LoVo (cell line): ENCODE data around the gene PLPP3.

Experiments
- DNase-seq: peaks from one replicate; pipeline ENCODE4 v3.0.0-alpha.2; 2016; ENCODE audit warnings: low spot score

The PLPP3 gene

DNA sequence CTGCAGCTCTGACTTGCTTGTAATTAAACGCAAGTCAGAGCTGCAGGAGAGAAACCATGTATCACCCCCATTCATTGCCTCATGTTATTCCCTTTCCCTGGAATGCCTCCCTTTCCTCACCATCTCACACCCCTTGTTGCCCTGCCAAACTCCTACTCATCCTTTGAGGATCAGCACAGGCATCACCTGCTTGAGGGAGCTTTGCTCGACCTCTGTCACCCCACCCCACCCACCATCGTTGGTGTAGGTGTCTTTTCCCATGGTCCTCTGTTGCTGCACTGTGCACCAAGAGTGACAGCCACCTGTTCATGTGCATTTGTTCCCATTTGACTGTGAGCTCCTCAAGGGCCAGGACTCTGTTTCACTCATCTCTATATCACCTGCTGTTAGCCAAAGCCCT lies 117.2 kb downstream of the PLPP3 start:
- no peak for DNase-seq

DNA sequence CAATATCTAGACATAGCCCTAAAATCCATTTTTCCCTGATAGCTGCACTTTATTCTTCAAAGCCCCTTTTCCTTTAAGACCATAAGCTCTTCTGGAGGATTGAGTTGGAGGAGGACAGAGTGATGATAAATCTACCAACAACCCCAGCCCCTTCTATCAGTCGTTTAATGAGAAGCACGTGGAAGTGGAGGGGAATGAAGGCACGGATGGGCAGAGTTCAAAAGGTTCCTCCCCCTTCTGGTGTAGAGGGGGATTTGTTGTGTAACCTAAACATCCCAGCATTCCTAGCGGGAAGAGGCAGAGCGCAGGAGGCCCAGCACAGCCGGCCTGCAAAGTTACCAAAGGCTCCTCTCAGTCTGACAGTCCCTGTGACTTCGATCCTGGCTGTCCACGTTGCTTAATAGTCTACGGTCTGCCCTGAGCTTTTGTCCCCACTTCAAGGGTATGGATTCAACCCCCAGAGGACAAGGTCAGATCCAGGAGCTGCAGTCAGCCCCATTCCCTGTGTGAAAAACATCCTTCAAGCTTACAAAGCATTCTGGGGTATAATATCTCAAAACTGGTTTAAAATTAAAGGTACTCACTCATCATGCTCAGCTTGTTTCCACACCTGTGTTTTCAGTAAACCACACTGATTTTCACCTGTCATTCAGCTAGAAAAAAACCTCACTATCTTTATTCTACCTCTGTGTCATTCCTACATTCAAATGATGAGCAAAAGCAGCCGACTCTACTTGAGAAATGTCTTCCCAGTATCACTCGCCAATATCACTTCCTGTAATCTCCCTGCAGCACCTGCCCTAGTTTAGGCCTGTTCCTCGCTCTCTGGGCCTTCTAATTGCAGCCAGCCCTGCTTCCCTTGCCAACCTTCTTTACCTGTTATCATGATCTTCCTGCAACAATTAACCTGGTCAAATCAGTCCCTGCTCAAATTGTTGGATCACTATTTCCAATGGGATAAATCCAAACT lies 117.9 kb downstream of the PLPP3 start:
- DNase-seq = no peak

DNA sequence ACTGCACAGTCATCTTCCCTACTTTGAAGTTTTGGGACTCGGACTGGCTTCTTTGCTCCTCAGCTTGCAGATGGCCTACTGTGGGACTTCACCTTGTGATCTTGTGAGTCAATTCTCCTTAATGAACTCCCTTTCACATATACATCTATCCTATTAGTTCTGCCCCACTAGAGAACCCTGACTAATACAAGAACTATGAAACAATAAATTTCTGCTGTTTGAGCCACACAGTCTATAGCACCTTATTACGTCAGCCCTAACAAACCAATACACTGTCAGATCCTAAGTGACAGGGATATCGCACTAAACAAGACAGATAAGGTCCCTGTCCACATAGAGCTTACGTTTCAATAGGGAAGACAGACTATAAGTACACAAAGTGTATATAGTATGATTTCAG lies 120.1 kb downstream of the PLPP3 start:
- DNase-seq = no peak

DNA sequence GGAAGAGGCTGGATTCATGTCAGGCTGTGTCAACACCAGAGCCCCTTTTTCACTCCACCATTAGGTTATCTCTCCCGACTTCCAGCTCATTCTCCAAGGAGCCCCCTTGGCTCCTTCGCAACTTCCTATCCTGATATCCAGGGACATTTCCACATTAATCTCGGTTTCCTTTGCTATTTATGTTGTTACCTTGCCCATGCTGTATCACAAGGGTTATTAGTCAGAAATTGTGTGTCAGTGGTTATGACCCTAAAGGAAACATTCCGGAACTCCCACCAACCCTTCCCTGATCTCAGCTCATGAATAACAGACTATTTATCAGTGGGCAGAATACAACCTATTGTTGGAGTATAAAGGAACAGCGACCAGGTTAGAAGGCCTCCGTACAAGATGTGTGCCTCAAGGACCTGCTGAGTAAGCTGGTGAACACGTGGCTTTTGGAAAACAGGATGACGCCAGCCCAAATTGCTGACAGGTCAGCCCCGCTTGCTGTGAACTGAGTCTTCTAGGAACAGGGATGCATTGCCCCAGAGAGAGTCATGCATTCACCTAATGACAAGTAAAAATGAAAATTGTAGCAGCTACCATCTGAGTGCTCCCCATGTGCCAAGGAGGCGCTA lies 121.5 kb downstream of the PLPP3 start:
- DNase-seq = no peak

DNA sequence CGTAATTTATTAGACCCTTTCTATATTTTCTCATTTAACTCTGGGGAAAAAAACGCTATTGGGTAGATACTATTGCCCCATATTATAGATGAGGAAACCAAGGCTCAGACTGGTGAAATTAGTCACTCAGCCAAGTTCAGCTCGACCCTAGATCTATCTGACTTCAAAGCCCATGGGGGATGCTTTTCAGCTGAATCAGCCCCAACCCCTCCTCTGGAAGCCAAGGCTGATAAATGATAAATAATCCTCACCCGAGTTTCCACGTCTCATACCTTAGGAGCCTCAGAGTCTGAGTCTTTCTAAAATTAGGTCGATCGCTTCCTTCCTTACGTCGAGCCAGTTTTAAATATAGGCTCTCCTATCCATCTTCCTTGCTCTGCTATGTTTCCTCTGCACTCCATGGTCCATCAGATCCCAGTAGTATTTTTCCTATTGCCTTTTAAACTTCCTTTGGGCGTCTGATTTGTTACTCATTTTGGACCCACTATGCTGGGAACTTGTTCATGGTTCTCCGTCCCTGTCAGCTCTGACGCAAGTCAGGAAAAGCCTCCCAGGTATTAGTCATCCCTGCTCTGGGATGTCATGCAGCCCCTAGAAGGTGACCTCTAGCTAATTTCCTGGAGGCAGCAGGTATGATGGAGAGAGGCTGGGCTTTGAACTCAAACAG lies 122.8 kb downstream of the PLPP3 start:
- peak; percentile 16 for DNase-seq

DNA sequence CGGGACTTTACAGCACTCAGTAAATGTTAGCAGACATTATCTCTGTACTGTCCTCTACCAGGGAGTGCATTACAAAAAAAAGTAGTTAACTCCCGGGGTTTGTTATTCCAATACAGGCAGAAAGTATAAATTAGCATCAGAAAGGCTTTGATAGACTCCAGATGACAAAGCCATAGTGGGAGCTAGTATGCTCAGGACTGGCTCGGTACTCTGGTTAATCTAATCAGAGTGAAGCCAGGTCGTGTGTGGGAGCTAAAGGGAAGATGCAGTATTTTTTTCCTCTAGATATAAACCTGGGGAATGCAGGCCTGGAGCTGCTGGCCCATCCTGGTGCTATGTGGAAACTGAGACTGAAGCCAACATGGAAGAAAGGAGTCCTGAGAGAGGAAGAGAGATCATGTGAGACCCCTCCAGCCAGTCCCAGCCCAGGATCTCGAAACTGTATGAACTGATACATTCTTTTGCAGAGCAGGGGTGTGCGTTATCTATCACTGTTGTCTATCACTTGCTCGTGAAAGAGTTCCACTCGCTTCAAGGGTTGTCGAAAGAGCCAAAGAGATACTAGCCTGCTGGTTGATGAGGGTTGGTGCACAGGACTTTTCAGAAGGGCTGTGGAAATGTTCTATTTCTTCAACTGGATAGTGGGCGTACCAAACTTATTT lies 125.8 kb downstream of the PLPP3 start:
- no peak for DNase-seq

DNA sequence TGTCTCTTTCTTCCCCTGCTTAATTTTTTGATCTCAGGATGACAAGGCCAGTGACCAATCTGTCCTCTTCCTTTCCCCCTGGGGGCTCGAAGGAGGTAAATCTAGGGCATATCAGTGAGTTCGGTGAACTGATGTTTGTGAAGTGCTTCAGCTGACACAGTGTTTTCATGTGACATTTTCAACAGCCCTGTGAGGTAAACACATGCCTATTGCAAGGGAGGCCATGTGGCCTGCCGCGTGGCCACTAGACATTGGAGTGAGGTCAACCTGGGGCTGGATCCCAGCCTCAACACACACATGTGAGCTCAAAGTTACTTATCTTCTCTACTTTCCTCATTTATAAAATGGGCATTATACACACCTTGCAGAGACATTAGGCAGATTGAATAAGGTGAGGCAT lies 126.3 kb downstream of the PLPP3 start:
- DNase-seq = no peak

DNA sequence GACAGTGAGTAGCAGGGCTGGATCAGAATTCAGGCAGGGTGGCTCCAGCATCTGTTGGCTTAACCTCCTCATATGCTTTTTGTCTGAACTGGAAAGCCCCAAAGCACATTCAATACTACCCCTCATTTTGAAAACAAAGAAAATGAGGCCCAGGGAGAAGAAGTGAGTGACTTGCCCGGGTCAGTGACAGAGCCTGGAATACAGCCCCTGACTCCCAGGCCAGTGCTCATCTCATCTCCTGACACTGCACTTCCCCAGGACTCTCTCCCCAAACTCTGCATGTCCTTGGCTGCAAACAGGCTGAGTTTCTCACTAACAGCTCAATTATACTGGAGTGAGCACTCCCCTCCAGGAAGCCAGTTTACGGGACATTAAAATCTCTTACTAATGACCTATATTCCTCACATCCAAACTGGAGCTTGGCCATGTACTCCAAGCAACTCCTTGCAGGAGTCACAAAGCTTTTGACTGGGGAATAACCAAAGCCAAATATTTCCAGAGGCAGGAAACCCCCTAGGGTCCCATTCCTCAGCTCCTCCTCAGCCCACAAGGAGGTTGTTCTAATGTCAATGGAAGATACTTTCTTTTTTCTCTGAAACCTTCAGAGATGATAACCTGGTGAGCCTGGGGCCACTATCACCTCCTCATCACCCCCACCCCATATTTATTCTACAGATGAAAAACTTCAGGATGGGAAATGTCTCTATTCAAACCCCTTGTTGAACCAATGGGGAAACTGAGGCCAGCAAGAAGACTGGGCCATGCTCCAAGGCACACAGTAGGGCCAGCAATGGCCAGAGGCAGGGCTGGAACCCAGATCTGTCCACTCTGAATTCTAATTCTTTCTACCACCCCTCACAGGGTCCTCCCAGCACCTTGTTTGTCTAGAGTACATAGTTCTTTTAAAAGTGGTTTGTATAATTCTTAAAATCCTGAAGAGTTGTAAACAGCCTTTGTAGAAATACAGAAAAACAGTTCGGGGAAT lies 127.0 kb downstream of the PLPP3 start:
- no peak for DNase-seq

DNA sequence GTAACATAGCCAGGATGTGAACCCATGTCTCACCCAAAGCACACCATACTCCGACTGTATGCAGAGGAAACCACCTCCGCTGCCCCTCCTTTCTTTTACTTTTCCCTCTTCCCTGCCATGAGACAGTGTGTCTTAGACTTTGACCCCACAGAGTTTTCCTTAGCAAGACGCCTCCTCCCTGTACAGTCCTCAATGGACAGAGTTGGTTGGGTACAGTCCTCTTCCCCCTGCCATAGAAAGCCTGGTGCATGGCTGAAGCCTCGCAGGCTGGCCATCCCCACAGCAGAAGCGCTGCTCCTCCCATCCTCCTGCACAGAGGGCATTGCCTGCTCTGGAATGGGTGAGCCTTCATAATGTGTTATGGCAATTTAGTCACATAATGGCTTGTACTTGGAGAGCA lies 127.9 kb downstream of the PLPP3 start:
- DNase-seq = peak; percentile 82

DNA sequence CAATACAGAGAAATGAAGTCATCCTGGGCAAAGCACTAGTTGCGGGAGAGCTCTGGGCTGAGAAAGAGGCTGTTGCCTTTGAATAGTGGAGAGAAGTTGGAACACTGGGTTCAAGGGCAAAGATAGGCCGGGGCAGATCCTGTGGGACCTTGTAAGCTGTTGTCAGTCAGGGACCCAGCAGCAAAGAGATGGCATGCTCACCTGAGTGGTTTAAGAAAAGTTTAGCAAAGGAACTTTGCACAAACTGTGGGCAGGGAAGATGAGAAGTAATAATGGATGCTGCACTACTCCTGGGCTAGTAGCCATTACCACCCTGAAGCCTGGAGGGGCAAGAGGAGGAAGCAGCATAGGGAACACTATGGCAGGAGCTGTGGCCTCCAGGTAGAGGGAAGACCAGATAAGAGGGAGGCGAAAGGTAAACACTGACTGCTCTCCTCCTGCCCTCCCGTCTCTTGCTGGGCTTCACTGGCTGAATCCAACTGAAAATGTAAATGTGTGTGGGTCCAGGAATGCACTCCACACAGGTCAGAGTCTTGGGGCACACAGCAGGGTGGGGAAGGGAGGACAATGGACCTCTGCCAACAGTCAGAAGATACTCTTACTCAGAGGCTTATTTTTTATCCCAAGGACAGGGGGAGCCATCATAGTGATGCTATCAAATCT lies 129.2 kb downstream of the PLPP3 start:
- no peak for DNase-seq

DNA sequence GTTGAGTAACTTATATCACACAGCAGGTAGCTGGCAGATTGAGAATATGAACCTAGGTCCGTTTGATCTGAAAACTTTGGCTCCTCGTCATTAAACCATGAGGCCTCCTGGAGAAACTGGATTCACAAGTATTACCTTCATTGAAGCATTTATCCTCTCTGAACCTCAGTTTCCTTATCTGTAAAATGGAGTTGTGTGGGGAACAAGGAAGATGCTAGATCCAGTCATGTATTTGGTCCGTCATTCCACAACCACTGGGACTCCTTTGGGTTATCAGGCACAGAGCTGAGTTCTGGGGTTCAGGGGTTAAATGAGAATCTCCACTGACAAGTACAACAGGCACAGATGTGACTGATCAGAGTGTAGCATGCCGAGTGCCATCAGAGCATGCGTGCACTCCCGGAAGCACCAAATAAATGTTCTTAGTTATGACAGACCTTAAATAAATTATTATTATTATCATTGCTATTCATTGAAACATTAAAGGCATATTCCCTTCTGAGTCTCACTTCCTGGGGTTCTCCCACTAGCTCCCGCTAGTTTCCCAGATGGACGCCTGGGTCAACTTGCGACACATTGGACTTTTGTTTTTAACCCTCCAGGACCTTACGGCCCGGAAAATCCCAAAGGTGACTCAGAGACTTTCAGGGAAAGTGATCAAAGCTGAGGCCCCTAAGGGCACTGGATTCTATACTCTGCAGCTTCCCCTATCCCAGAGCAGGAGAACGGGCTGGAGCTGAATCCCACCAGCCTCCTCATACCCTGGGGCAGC lies 130.6 kb downstream of the PLPP3 start:
- no peak for DNase-seq

DNA sequence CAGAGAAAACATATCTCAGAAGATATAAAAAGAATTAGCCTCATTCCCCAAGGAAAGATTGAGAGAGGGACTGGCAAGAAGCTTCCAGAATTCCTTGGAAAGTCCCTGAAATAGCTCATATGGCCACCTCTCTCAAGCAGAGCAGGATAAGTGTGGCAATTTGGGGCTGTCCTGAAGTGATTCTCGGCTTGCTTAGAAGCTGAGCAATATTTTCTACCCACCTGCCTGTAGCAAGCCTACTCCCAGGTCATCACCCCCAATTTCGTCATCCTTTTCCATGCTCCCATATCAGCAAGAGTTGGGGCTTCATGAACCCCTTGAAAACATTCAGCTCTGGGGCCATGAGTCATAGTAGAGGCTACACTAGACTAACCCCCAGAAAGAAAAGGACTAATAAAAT lies 131.5 kb downstream of the PLPP3 start:
- no peak for DNase-seq

DNA sequence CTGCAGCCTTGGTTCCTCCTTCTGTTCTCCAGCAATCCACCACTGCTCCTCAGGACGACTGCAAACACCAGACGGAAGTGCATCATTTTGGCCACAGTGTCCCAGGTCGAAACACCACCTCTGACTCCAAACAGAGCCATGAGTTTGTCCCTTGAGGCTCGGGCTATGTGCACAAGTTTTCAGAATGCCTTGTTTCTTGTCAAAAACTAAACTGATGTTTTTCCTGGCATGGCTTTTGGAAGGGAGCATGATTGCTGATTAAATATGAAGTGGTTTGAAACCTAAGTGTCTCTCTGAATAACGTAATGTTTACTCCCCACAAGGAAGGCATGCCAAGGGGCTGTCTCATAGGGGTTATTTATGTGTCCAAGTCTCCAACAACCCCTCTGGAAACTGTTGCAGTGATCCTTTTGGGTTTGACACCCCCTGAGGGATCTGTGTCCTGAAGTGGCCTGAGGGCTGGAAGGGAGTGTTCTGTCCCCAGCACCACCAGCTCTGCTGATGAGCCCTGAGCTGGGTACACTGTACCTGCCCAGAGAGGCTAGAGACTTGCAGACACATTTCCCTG lies 132.7 kb downstream of the PLPP3 start:
- no peak for DNase-seq

DNA sequence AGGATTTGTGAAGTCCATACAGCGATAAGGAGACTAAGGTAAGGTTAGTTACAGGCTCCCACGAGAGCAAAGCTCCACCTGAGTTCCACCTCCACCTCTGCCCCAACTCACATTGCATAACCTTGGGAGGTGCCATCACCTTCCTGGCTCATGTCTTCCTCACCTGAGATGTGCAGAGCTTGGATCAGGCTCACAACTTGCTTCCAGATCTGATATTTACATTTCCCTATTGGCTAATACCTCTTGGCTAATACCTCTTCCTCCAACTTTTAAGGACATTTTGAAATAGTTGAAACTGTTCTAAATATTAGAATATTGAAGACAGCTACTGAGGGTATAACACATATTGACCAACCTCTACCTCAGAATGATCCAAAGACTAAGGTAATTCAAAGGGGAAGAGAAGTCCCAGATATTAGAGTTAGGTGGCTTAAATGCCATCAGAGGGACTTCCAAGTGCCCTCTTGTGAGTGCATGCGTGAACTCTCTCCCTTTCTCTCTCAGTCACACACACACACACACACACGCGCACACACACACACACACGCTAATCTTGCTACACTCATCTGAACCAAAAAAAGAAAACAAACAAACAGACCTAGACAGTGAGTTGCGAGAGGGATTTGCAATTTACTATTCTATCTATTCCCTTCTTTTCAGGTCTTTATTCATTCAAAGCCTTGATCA lies 134.3 kb downstream of the PLPP3 start:
- DNase-seq = no peak
